KMS-11 (cell line): ENCODE measurements around the gene ERMARD.

ENCODE experiments used
- H2AFZ ChIP-seq: fragments of 200-600 bp; sonication (generic); 2 replicates; pipeline ENCODE4 v1.6.1; 2016; ENCODE audit warnings: antibody characterized with exemption, mixed run types, low read depth
- H3K27ac ChIP-seq: fragments of 200-600 bp; sonication (generic); 2 replicates; pipeline ENCODE4 v1.6.1; 2016; ENCODE audit warnings: mild to moderate bottlenecking, mixed run types
- H3K27me3 ChIP-seq: fragments of 200-600 bp; sonication (generic); 2 replicates; pipeline ENCODE4 v1.6.1; 2017; ENCODE audit warnings: mild to moderate bottlenecking, low read depth, mixed run types, moderate library complexity; ENCODE audit not compliant: insufficient read depth
- H3K36me3 ChIP-seq: fragments of 200-600 bp; sonication (generic); 2 replicates; pipeline ENCODE4 v1.6.1; 2017; ENCODE audit warnings: mild to moderate bottlenecking, mixed run types; ENCODE audit not compliant: insufficient read depth
- H3K4me1 ChIP-seq: fragments of 200-600 bp; sonication (generic); 2 replicates; pipeline ENCODE4 v1.6.1; 2016; ENCODE audit warnings: mild to moderate bottlenecking, low read depth, mixed run types; ENCODE audit not compliant: poor library complexity, severe bottlenecking
- H3K4me2 ChIP-seq: fragments of 200-600 bp; sonication (generic); 2 replicates; pipeline ENCODE4 v1.7.0; 2016; ENCODE audit warnings: mild to moderate bottlenecking, mixed run types
- H3K4me3 ChIP-seq: fragments of 200-600 bp; sonication (generic); IDR thresholded peaks from 2 replicates; pipeline ENCODE4 v1.6.1; 2017; ENCODE audit warnings: low read depth, low read length, mixed read lengths; ENCODE audit not compliant: insufficient read depth
- H3K79me2 ChIP-seq: fragments of 200-600 bp; sonication (generic); 2 replicates; pipeline ENCODE4 v1.6.1; 2016; ENCODE audit warnings: low read depth, mixed run types; ENCODE audit not compliant: insufficient read depth
- H3K9ac ChIP-seq: fragments of 200-600 bp; sonication (generic); 2 replicates; pipeline ENCODE4 v1.6.1; 2016; ENCODE audit warnings: mild to moderate bottlenecking, mixed run types
- H4K20me1 ChIP-seq: fragments of 200-600 bp; sonication (generic); 2 replicates; pipeline ENCODE4 v1.6.1; 2016; ENCODE audit warnings: mild to moderate bottlenecking, mixed run types; ENCODE audit not compliant: insufficient read depth
- CTCF ChIP-seq: fragments of 200-600 bp; sonication (generic); conservative IDR thresholded peaks from 2 replicates; pipeline ENCODE4 v1.6.1; 2017; ENCODE audit warnings: low read depth, mild to moderate bottlenecking, antibody characterized with exemption, low read length, moderate library complexity, mixed read lengths

ERMARD gene

DNA sequence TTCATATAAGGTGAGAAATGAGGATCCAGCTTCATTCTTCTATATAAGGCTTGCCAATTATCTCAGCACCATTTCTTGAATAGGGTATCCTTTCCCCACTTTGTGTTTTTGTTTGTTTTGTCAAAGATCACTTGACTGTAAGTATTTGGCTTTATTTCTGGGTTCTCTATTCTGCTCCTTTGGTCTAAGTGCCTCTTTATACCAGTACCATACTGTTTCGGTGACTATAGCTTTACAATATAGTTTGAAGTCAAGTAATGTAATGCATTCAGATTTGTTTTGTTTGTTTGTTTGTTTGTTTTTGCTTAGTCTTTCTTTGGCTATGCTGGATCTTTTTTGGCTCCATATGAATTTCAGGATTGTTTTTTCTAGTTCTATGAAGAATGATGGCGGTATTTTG lies 64.6 kb downstream of the ERMARD start:
- no peaks in the 10 kb centered on the region for H3K36me3 ChIP-seq
- no peak overlapping the region for H3K9ac ChIP-seq
- no peaks in the 10 kb centered on the region for H3K27me3 ChIP-seq
- TF ChIP-seq CTCF, result no peak
- H3K27ac ChIP-seq, result no peak overlapping the region
- no peak overlapping the region for H3K4me3 ChIP-seq
- no peaks in the 10 kb centered on the region for H3K79me2 ChIP-seq
- no peak overlapping the region for H3K4me2 ChIP-seq
- H2AFZ ChIP-seq, result no peak overlapping the region
- H4K20me1 ChIP-seq, result no peaks in the 10 kb centered on the region
- H3K4me1 ChIP-seq, result no peaks in the 10 kb centered on the region

- H3K4me3 ChIP-seq, result no peak overlapping the region
- no peaks in the 10 kb centered on the region for H4K20me1 ChIP-seq
- no peaks in the 10 kb centered on the region for H3K36me3 ChIP-seq
- no peak for TF ChIP-seq CTCF
- no peak overlapping the region for H3K4me2 ChIP-seq
- no peaks in the 10 kb centered on the region for H3K4me1 ChIP-seq
- H3K9ac ChIP-seq, result no peak overlapping the region
- no peaks in the 10 kb centered on the region for H3K27me3 ChIP-seq
- no peak overlapping the region for H2AFZ ChIP-seq
- H3K79me2 ChIP-seq, result no peaks in the 10 kb centered on the region
- no peak overlapping the region for H3K27ac ChIP-seq
Measured at GRCh38 chr6:169816975-169817374, 65.6 kb downstream of the ERMARD start.

GRCh38 chr6:169820358-169820757 lies 68.9 kb downstream of the ERMARD start:
- Histone ChIP-seq H3K36me3 (no peaks in the 10 kb centered on the region), H3K79me2 (no peaks in the 10 kb centered on the region), H2AFZ (no peak overlapping the region), H4K20me1 (no peaks in the 10 kb centered on the region), H3K9ac (no peak overlapping the region), H3K27ac (no peak overlapping the region), H3K4me2 (no peak overlapping the region), H3K4me1 (no peaks in the 10 kb centered on the region), H3K27me3 (no peaks in the 10 kb centered on the region), H3K4me3 (no peak overlapping the region)
- TF ChIP-seq CTCF, result no peak

- Histone ChIP-seq H3K4me2 (no peak overlapping the region), H3K27me3 (no peaks in the 10 kb centered on the region), H3K27ac (no peak overlapping the region), H3K9ac (no peak overlapping the region), H3K4me1 (no peaks in the 10 kb centered on the region), H3K4me3 (no peak overlapping the region), H3K79me2 (no peaks in the 10 kb centered on the region), H4K20me1 (no peaks in the 10 kb centered on the region), H3K36me3 (no peaks in the 10 kb centered on the region), H2AFZ (no peak overlapping the region)
- TF ChIP-seq CTCF, result no peak
Measured at GRCh38 chr6:169824021-169824420, 72.6 kb downstream of the ERMARD start.
